Measurements from ENCODE around the gene RTBDN. TPM values are rescaled to one million over a fixed set of nuclear protein-coding genes. Genes with fewer than 3 reads are reported as not detected.
"Not testable (repeated sequence)": the region's sequence is repeated elsewhere in the genome, so short reads cannot be mapped to it uniquely, and the experiment has no call there.

Gene RTBDN
- total RNA-seq, 1 donor from 2014 or later, result not detected

- peak; percentile 91 for DNase-seq (ENCODE audit: extremely low spot score, unreplicated experiment)
- TF ChIP-seq CTCF (IDR thresholded peaks at IDR 0.05), result no peak
- Mint-ChIP-seq H3K4me1 (ENCODE audit: unreplicated experiment) (peaks cover 24% of the 10 kb centered on the region), H3K4me3 (ENCODE audit: unreplicated experiment) (peak within 1 kb of the TSS; percentile 85), H3K36me3 (ENCODE audit: unreplicated experiment) (no peaks in the 10 kb centered on the region), H3K9me3 (ENCODE audit: unreplicated experiment) (no peaks in the 10 kb centered on the region), H3K27ac (ENCODE audit: unreplicated experiment) (peak within 1 kb of the TSS; percentile 35), H3K27me3 (ENCODE audit: unreplicated experiment) (no peaks in the 10 kb centered on the region)
Measured at GRCh38 chr19:12801466-12802266, 32.7 kb downstream of the RTBDN start, which contains the start of the genes PRDX2 and THSD8. TSS of gene PRDX2 (minus strand) at chr19:12801800. CDS start at chr19:12801261, 539 bp downstream. TSS of gene THSD8 (plus strand) at chr19:12802069. CDS start at chr19:12802072, 3 bp downstream.

GRCh38 chr19:12800923-12801465 lies 33.4 kb downstream of the RTBDN start:
- H3K4me3 Mint-ChIP-seq (ENCODE audit: unreplicated experiment), result peak overlapping the region; percentile 85
- DNase-seq (ENCODE audit: extremely low spot score, unreplicated experiment), result no peak
- H3K27me3 Mint-ChIP-seq (ENCODE audit: unreplicated experiment), result no peaks in the 10 kb centered on the region
- no peaks in the 10 kb centered on the region for H3K36me3 Mint-ChIP-seq (ENCODE audit: unreplicated experiment)
- H3K9me3 Mint-ChIP-seq (ENCODE audit: unreplicated experiment), result no peaks in the 10 kb centered on the region
- peaks cover 22% of the 10 kb centered on the region for H3K4me1 Mint-ChIP-seq (ENCODE audit: unreplicated experiment)
- no peak for TF ChIP-seq CTCF (IDR thresholded peaks at IDR 0.05)
- H3K27ac Mint-ChIP-seq (ENCODE audit: unreplicated experiment), result peak overlapping the region; percentile 31

GRCh38 chr19:12800466-12800770 lies 34.0 kb downstream of the RTBDN start:
- no peak overlapping the region for H3K27ac Mint-ChIP-seq (ENCODE audit: unreplicated experiment)
- peaks cover 24% of the 10 kb centered on the region for H3K4me1 Mint-ChIP-seq (ENCODE audit: unreplicated experiment)
- no peaks in the 10 kb centered on the region for H3K27me3 Mint-ChIP-seq (ENCODE audit: unreplicated experiment)
- no peak for TF ChIP-seq CTCF (IDR thresholded peaks at IDR 0.05)
- no peaks in the 10 kb centered on the region for H3K36me3 Mint-ChIP-seq (ENCODE audit: unreplicated experiment)
- DNase-seq (ENCODE audit: extremely low spot score, unreplicated experiment), result no peak
- no peaks in the 10 kb centered on the region for H3K9me3 Mint-ChIP-seq (ENCODE audit: unreplicated experiment)
- peak overlapping the region; percentile 85 for H3K4me3 Mint-ChIP-seq (ENCODE audit: unreplicated experiment)

- H3K9me3 Mint-ChIP-seq (ENCODE audit: unreplicated experiment), result no peaks in the 10 kb centered on the region
- no peaks in the 10 kb centered on the region for H3K36me3 Mint-ChIP-seq (ENCODE audit: unreplicated experiment)
- TF ChIP-seq CTCF (IDR thresholded peaks at IDR 0.05), result no peak
- H3K4me1 Mint-ChIP-seq (ENCODE audit: unreplicated experiment), result peaks cover 25% of the 10 kb centered on the region
- no peaks in the 10 kb centered on the region for H3K27me3 Mint-ChIP-seq (ENCODE audit: unreplicated experiment)
- H3K4me3 Mint-ChIP-seq (ENCODE audit: unreplicated experiment), result peak overlapping the region; percentile 85
- no peak for DNase-seq (ENCODE audit: extremely low spot score, unreplicated experiment)
- H3K27ac Mint-ChIP-seq (ENCODE audit: unreplicated experiment), result no peak overlapping the region
Measured at GRCh38 chr19:12799742-12800465, 34.5 kb downstream of the RTBDN start.

- H3K27ac Mint-ChIP-seq (ENCODE audit: unreplicated experiment); H3K27me3 Mint-ChIP-seq (ENCODE audit: unreplicated experiment); DNase-seq (ENCODE audit: extremely low spot score, unreplicated experiment); H3K36me3 Mint-ChIP-seq (ENCODE audit: unreplicated experiment); H3K4me3 Mint-ChIP-seq (ENCODE audit: unreplicated experiment); H3K9me3 Mint-ChIP-seq (ENCODE audit: unreplicated experiment): not testable (repeated sequence)
- peaks cover 32% of the 10 kb centered on the region for H3K4me1 Mint-ChIP-seq (ENCODE audit: unreplicated experiment)
Measured at GRCh38 chr19:12797607-12798006, 36.8 kb downstream of the RTBDN start.

All from osteocyte (in vitro differentiated cells).